GM23338 (cell line): Measurements from ENCODE around the gene PTK6. TPM values are rescaled to one million over a fixed set of nuclear protein-coding genes. Genes with fewer than 3 reads are reported as not detected.

Experiments
- ATAC-seq: fragments of 200-7000 bp; cut with Tn5 transposase; 3 replicates; pipeline ENCODE4 v1.9.1; 2020
- DNase-seq: peaks from one replicate; pipeline ENCODE4 v3.0.0-alpha.2; 2015; ENCODE audit warnings: low spot score
- H2AFZ ChIP-seq: fragments of 200-600 bp; sonication (generic); 2 replicates; pipeline ENCODE4 v1.8.0; 2016; ENCODE audit warnings: antibody characterized with exemption, mild to moderate bottlenecking, moderate library complexity
- H3F3A ChIP-seq: fragments of 200-600 bp; sonication (generic); replicated peaks from 2 replicates; pipeline ENCODE4 v1.8.0; 2017; ENCODE audit warnings: antibody characterized with exemption, mixed run types, low read depth
- H3K27ac ChIP-seq: fragments of 200-600 bp; sonication (generic); 2 replicates; pipeline ENCODE4 v1.6.1; 2016; ENCODE audit warnings: low read depth
- H3K27me3 ChIP-seq: fragments of 200-600 bp; sonication (generic); 2 replicates; pipeline ENCODE4 v1.8.0; 2016; ENCODE audit warnings: mild to moderate bottlenecking, mixed run types, moderate library complexity; ENCODE audit not compliant: insufficient read depth
- H3K36me3 ChIP-seq: fragments of 200-600 bp; sonication (generic); 2 replicates; pipeline ENCODE4 v1.8.0; 2016; ENCODE audit warnings: mild to moderate bottlenecking; ENCODE audit not compliant: insufficient read depth
- H3K4me1 ChIP-seq: fragments of 200-600 bp; sonication (generic); 2 replicates; pipeline ENCODE4 v1.8.0; 2016; ENCODE audit warnings: mild to moderate bottlenecking, moderate library complexity; ENCODE audit not compliant: insufficient read depth
- H3K4me2 ChIP-seq: fragments of 200-600 bp; sonication (generic); 2 replicates; pipeline ENCODE4 v1.7.1; 2017; ENCODE audit warnings: mixed run types
- H3K4me3 ChIP-seq: fragments of 200-600 bp; sonication (generic); 2 replicates; pipeline ENCODE4 v1.6.1; 2016; ENCODE audit warnings: mixed run types
- H3K79me2 ChIP-seq: fragments of 200-600 bp; sonication (generic); replicated peaks from 2 replicates; pipeline ENCODE4 v1.8.0; 2017; ENCODE audit warnings: mild to moderate bottlenecking; ENCODE audit not compliant: insufficient read depth
- H3K9me2 ChIP-seq: fragments of 200-600 bp; sonication (generic); 2 replicates; pipeline ENCODE4 v1.8.0; 2017; ENCODE audit not compliant: insufficient read depth
- H4K20me1 ChIP-seq: fragments of 200-600 bp; sonication (generic); replicated peaks from 2 replicates; pipeline ENCODE4 v1.8.0; 2017; ENCODE audit warnings: mild to moderate bottlenecking; ENCODE audit not compliant: insufficient read depth
- H3K27ac Mint-ChIP-seq: 2 replicates; pipeline ENCODE4 v1.8.0; 2020; ENCODE audit warnings: inconsistent platforms, mild to moderate bottlenecking, moderate library complexity, mixed read lengths
- H3K27me3 Mint-ChIP-seq: 3 replicates; pipeline ENCODE4 v1.8.0; 2022; ENCODE audit warnings: low read depth, mild to moderate bottlenecking, moderate library complexity, mixed read lengths, inconsistent platforms; ENCODE audit not compliant: insufficient read depth, poor library complexity
- H3K36me3 Mint-ChIP-seq: 3 replicates; pipeline ENCODE4 v1.8.0; 2021; ENCODE audit warnings: low read depth, mild to moderate bottlenecking, inconsistent platforms, moderate library complexity, mixed read lengths
- H3K4me1 Mint-ChIP-seq: 3 replicates; pipeline ENCODE4 v1.8.0; 2020; ENCODE audit warnings: mild to moderate bottlenecking, inconsistent platforms, mixed read lengths
- H3K4me3 Mint-ChIP-seq: 3 replicates; pipeline ENCODE4 v1.8.0; 2021; ENCODE audit warnings: moderate library complexity, mild to moderate bottlenecking, inconsistent platforms, mixed read lengths
- H3K9me3 Mint-ChIP-seq: 3 replicates; pipeline ENCODE4 v1.8.0; 2020; ENCODE audit warnings: moderate library complexity, mild to moderate bottlenecking, inconsistent platforms, mixed read lengths
- CREB1 ChIP-seq: fragments of 250-450 bp; sonication (Bioruptor Pico); IDR thresholded peaks from 2 replicates; pipeline ENCODE4 v1.5.0; 2020; ENCODE audit warnings: low read depth, mild to moderate bottlenecking, moderate library complexity
- CTCF ChIP-seq, 2 experiments: fragments of 200-600 bp in 1 of 2; sonication (generic) in 1 of 2; conservative IDR thresholded peaks; 2 replicates each; pipeline versions ENCODE4 v1.5.1 to v1.6.1; 2016 to 2017; ENCODE audit warnings: antibody characterized with exemption in 2 of 2, low read depth in 2 of 2, mild to moderate bottlenecking in 2 of 2, moderate library complexity in 1 of 2
- EZH2 ChIP-seq: fragments of 200-600 bp; sonication (generic); IDR thresholded peaks from one replicate; pipeline ENCODE4 v1.8.0; 2017; ENCODE audit warnings: antibody characterized with exemption, mild to moderate bottlenecking, low read depth; ENCODE audit not compliant: unreplicated experiment
- EZH2phosphoT487 ChIP-seq: fragments of 200-600 bp; sonication (generic); IDR thresholded peaks from one replicate; pipeline ENCODE4 v1.8.1; 2018; ENCODE audit warnings: antibody characterized with exemption; ENCODE audit not compliant: unreplicated experiment
- JUNB ChIP-seq: IDR thresholded peaks from one replicate; pipeline ENCODE4 v1.6.1; 2016; ENCODE audit warnings: antibody characterized with exemption; ENCODE audit not compliant: unreplicated experiment
- NANOG ChIP-seq: IDR thresholded peaks from 2 replicates; pipeline ENCODE4 v1.6.1; 2016; ENCODE audit warnings: antibody characterized with exemption, borderline replicate concordance
- POLR2AphosphoS5 ChIP-seq: IDR thresholded peaks from 2 replicates; pipeline ENCODE4 v1.6.1; 2016; ENCODE audit warnings: antibody characterized with exemption, low read depth
- STAT1 ChIP-seq: IDR thresholded peaks from one replicate; pipeline ENCODE4 v1.6.1; 2016; ENCODE audit warnings: antibody characterized with exemption; ENCODE audit not compliant: unreplicated experiment
- ZNF114 ChIP-seq: fragments of 250-450 bp; sonication (Bioruptor Pico); IDR thresholded peaks from 2 replicates; pipeline ENCODE4 v1.5.0; 2020; ENCODE audit warnings: mild to moderate bottlenecking, moderate library complexity
- ZNF331 ChIP-seq: fragments of 250-450 bp; sonication (Bioruptor Pico); IDR thresholded peaks from 2 replicates; pipeline ENCODE4 v1.5.0; 2020; ENCODE audit warnings: low read depth, mild to moderate bottlenecking, moderate library complexity
- polyA plus RNA-seq: library from polyadenylated mRNA; unstranded; fragments of >200 nt; fragmentation: Nextera tagmentation; extraction: Ambion mirVana; gene quantifications from 2 replicates; pipeline ENCODE4 v1.2.1, GENCODE V29; 2016
- total RNA-seq: library from RNA; depleted of rRNA; stranded (reverse); fragments of >200 nt; shearing (Covaris generic); gene quantifications from 2 replicates; pipeline ENCODE4 v1.2.3, GENCODE V29; 2014
- TF ChIP-seq, protein P1 (sequence below): fragments of 250-450 bp; sonication (Bioruptor Pico); IDR thresholded peaks from 2 replicates; pipeline ENCODE4 v1.5.0; 2020; ENCODE audit warnings: mild to moderate bottlenecking, moderate library complexity
- TF ChIP-seq, protein P2 (sequence below): IDR thresholded peaks from one replicate; pipeline ENCODE4 v1.6.1; 2018; ENCODE audit warnings: antibody characterized with exemption; ENCODE audit not compliant: unreplicated experiment
- TF ChIP-seq, protein P3 (sequence below): IDR thresholded peaks from 2 replicates; pipeline ENCODE4 v1.6.1; 2016; ENCODE audit warnings: antibody characterized with exemption

PTK6 gene
- total and polyA plus RNA-seq, 2 experiments from 2014 or later = 0.28 TPM; not detected in 1

DNA sequence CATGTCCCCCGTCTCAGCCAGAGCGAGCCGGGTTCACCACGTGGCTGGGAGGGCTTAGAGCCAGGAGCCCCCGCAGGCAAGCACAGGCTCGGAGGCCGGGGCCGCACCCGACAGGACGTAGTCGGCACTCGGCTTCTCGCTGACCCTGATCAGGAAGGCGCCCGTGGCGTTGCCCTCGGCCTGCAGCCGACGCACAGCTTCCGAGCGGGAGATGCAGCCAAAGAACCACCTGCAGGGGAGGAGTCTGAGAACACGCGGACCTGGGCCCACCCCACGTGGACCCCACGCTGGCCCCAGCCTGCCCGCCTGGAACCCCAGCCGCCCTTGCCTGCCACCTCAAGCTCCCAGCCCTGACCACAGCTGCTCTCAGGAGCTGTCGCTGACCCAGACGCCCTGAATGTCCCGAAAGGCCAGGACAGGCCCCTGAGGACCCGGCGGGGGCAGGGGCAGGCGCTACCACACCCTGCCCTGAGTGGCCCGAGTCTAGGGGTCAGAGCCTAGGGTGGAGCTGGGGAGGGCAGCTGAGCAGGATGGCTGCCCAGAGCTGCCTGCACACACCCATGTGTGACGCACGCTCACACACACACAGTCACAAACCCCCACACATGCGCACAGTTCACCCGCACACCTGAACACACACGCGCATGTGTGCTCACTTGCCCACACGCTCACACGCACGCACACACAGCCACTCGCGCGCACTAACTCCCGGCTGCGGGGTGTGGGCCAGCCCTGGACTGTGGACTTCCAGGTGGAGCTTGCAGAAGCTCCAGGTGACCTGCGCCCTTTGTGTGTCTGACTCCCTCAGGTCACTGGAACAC lies 2.1 kb downstream of the PTK6 start:
- no peaks in the 10 kb centered on the region for H3K4me1 ChIP-seq
- H3K36me3 ChIP-seq = no peaks in the 10 kb centered on the region
- Mint-ChIP-seq H3K27me3 (peaks cover 10% of the 10 kb centered on the region), H3K27ac (peak overlapping the region; percentile 77), H3K36me3 (no peaks in the 10 kb centered on the region), H3K4me1 (peaks cover 5% of the 10 kb centered on the region; the same call in 2 of the 3 replicates), H3K9me3 (no peaks in the 10 kb centered on the region), H3K4me3 (no peak overlapping the region)
- H3K4me3 ChIP-seq = no peak overlapping the region
- ATAC-seq (no peak; the same call in 2 of the 3 replicates), DNase-seq (no peak)
- H4K20me1 ChIP-seq = no peaks in the 10 kb centered on the region
- peaks cover 7% of the 10 kb centered on the region; the same call in 1 of the 2 replicates for H3F3A ChIP-seq
- H3K4me2 ChIP-seq = no peak overlapping the region
- no peaks in the 10 kb centered on the region for H3K27me3 ChIP-seq
- TF ChIP-seq ZNF114 (no peak), NANOG (no peak), CTCF (conservative IDR thresholded peaks at IDR 0.05; ENCODE audit: low read depth in 2 of 2) (no peak), EZH2phosphoT487 (no peak), ZNF331 (CRISPR knock-in tag) (no peak), JUNB (no peak), CREB1 (CRISPR knock-in tag) (no peak), POLR2AphosphoS5 (no peak), EZH2 (no peak), STAT1 (no peak)
- TF ChIP-seq, protein P1, sequence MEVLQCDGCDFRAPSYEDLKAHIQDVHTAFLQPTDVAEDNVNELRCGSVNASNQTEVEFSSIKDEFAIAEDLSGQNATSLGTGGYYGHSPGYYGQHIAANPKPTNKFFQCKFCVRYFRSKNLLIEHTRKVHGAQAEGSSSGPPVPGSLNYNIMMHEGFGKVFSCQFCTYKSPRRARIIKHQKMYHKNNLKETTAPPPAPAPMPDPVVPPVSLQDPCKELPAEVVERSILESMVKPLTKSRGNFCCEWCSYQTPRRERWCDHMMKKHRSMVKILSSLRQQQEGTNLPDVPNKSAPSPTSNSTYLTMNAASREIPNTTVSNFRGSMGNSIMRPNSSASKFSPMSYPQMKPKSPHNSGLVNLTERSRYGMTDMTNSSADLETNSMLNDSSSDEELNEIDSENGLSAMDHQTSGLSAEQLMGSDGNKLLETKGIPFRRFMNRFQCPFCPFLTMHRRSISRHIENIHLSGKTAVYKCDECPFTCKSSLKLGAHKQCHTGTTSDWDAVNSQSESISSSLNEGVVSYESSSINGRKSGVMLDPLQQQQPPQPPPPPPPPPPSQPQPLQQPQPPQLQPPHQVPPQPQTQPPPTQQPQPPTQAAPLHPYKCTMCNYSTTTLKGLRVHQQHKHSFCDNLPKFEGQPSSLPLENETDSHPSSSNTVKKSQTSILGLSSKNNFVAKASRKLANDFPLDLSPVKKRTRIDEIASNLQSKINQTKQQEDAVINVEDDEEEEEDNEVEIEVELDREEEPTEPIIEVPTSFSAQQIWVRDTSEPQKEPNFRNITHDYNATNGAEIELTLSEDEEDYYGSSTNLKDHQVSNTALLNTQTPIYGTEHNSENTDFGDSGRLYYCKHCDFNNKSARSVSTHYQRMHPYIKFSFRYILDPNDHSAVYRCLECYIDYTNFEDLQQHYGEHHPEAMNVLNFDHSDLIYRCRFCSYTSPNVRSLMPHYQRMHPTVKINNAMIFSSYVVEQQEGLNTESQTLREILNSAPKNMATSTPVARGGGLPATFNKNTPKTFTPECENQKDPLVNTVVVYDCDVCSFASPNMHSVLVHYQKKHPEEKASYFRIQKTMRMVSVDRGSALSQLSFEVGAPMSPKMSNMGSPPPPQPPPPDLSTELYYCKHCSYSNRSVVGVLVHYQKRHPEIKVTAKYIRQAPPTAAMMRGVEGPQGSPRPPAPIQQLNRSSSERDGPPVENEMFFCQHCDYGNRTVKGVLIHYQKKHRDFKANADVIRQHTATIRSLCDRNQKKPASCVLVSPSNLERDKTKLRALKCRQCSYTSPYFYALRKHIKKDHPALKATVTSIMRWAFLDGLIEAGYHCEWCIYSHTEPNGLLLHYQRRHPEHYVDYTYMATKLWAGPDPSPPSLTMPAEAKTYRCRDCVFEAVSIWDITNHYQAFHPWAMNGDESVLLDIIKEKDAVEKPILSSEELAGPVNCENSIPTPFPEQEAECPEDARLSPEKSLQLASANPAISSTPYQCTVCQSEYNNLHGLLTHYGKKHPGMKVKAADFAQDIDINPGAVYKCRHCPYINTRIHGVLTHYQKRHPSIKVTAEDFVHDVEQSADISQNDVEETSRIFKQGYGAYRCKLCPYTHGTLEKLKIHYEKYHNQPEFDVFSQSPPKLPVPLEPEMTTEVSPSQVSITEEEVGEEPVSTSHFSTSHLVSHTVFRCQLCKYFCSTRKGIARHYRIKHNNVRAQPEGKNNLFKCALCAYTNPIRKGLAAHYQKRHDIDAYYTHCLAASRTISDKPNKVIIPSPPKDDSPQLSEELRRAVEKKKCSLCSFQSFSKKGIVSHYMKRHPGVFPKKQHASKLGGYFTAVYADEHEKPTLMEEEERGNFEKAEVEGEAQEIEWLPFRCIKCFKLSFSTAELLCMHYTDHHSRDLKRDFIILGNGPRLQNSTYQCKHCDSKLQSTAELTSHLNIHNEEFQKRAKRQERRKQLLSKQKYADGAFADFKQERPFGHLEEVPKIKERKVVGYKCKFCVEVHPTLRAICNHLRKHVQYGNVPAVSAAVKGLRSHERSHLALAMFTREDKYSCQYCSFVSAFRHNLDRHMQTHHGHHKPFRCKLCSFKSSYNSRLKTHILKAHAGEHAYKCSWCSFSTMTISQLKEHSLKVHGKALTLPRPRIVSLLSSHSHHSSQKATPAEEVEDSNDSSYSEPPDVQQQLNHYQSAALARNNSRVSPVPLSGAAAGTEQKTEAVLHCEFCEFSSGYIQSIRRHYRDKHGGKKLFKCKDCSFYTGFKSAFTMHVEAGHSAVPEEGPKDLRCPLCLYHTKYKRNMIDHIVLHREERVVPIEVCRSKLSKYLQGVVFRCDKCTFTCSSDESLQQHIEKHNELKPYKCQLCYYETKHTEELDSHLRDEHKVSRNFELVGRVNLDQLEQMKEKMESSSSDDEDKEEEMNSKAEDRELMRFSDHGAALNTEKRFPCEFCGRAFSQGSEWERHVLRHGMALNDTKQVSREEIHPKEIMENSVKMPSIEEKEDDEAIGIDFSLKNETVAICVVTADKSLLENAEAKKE (CRISPR knock-in tag) = no peak
- TF ChIP-seq, protein P2, sequence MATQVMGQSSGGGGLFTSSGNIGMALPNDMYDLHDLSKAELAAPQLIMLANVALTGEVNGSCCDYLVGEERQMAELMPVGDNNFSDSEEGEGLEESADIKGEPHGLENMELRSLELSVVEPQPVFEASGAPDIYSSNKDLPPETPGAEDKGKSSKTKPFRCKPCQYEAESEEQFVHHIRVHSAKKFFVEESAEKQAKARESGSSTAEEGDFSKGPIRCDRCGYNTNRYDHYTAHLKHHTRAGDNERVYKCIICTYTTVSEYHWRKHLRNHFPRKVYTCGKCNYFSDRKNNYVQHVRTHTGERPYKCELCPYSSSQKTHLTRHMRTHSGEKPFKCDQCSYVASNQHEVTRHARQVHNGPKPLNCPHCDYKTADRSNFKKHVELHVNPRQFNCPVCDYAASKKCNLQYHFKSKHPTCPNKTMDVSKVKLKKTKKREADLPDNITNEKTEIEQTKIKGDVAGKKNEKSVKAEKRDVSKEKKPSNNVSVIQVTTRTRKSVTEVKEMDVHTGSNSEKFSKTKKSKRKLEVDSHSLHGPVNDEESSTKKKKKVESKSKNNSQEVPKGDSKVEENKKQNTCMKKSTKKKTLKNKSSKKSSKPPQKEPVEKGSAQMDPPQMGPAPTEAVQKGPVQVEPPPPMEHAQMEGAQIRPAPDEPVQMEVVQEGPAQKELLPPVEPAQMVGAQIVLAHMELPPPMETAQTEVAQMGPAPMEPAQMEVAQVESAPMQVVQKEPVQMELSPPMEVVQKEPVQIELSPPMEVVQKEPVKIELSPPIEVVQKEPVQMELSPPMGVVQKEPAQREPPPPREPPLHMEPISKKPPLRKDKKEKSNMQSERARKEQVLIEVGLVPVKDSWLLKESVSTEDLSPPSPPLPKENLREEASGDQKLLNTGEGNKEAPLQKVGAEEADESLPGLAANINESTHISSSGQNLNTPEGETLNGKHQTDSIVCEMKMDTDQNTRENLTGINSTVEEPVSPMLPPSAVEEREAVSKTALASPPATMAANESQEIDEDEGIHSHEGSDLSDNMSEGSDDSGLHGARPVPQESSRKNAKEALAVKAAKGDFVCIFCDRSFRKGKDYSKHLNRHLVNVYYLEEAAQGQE = no peak
- TF ChIP-seq, protein P3, sequence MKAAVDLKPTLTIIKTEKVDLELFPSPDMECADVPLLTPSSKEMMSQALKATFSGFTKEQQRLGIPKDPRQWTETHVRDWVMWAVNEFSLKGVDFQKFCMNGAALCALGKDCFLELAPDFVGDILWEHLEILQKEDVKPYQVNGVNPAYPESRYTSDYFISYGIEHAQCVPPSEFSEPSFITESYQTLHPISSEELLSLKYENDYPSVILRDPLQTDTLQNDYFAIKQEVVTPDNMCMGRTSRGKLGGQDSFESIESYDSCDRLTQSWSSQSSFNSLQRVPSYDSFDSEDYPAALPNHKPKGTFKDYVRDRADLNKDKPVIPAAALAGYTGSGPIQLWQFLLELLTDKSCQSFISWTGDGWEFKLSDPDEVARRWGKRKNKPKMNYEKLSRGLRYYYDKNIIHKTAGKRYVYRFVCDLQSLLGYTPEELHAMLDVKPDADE = no peak
- H3K27ac ChIP-seq = no peak overlapping the region
- no peaks in the 10 kb centered on the region for H3K9me2 ChIP-seq
- 0 out of 2 replicates have a peak overlapping the region, but pooled peaks have one; percentile 32 for H2AFZ ChIP-seq
- H3K79me2 ChIP-seq = no peaks in the 10 kb centered on the region
